ENCODE data around the gene GLUL.

Gene GLUL

GRCh38 chr1:182332261-182333060 lies 59.1 kb downstream of the GLUL start:
- no peaks in the 10 kb centered on the region for H3K36me3 ChIP-seq (ENCODE audit: control insufficient read depth in 1 of 2, insufficient read depth in 2 of 2, low read length in 2 of 2)
- H3K4me1 ChIP-seq (ENCODE audit: control insufficient read depth in 1 of 2, insufficient read depth in 2 of 2, low read length in 2 of 2) = no peaks in the 10 kb centered on the region
- no peak overlapping the region for H3K4me3 ChIP-seq (ENCODE audit: low read depth in 1 of 2, low read length in 2 of 2)
- H3K27me3 ChIP-seq (ENCODE audit: control insufficient read depth in 1 of 2, insufficient read depth in 2 of 2, low read length in 2 of 2) = no peaks in the 10 kb centered on the region
- H3K27ac ChIP-seq (ENCODE audit: low read depth, low read length) = no peak overlapping the region
- H3K9me3 ChIP-seq (ENCODE audit: control insufficient read depth in 1 of 2, low read length in 2 of 2) = no peaks in the 10 kb centered on the region
- no peak overlapping the region for H3K9ac ChIP-seq (ENCODE audit: low read depth in 1 of 2, low read length in 2 of 2)

Data from duodenal mucosa (tissue), 2 donors.